GM19025 (cell line): ENCODE measurements around the gene FBXW7.

Source experiments
- ATAC-seq: cut with Tn5 transposase; IDR thresholded peaks from one replicate; pipeline ENCODE4 v1.9.1; 2021; ENCODE audit warnings: mild to moderate bottlenecking, low read depth, moderate library complexity; ENCODE audit not compliant: unreplicated experiment

FBXW7 gene

DNA sequence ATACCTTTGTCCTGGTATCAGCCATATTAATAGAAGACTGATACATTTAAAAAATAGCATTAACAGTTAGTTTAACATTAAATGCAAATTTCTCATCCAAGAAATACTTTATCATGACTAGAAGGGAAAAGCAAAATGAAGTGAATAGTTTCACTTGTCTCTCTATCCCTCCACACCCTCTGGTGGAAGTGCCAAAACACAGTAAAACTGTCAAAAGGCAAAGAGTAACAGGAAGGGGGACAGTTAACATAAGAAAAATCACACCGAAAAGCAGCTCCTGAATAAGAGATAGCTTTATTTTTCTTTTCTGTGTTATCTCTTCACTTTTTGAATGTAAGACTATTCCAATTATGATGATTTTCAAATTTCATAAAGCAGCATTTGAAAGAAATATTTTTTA, 187.2 kb downstream of the FBXW7 start:
- no peak for ATAC-seq

DNA sequence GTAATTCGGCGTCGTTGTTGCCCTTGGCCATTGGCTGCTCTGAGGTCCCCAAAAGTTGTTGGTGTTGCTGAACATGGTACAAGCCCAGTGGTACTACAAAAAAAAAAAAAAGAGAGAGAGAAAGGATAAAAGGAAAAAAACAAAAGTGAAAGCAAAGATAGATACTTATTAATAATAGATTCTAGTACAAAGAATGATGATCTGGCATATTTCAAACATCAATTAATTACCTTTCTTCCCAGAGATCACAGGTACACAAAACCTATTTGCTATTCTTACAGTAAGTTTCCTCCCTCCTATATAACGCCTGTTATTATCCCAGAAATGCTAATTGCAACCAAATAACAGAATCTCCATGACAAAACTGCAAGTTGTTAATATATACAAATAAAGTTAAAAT, 188.9 kb downstream of the FBXW7 start:
- no peak for ATAC-seq

GRCh38 chr4:152346526-152346925, 189.4 kb downstream of the FBXW7 start:
- no peak for ATAC-seq

DNA sequence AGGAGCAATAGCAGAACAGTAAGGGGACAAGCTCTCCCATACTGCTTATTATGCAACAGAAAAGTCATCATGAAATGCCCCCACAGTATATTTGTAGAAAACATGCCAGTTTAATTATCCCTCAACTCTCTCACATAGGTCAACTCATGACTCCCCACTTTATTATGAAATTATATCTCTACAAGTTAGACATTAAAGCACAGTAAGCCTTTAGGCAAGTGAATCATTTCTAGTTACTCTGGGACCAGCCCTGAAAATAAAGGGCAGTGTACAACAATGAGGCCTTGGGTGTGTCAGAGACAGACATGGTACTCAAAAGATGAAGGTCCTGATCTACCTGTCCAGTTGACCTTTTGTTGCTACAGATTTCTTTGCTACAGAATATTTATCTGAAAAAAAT, 191.9 kb downstream of the FBXW7 start:
- no peak for ATAC-seq

- ATAC-seq = no peak
Observed at GRCh38 chr4:152342293-152342692, 193.6 kb downstream of the FBXW7 start.

GRCh38 chr4:152340818-152341217, 195.1 kb downstream of the FBXW7 start:
- no peak for ATAC-seq

GRCh38 chr4:152339576-152339975, 196.3 kb downstream of the FBXW7 start:
- ATAC-seq = no peak

- no peak for ATAC-seq
Observed at GRCh38 chr4:152334931-152335330, 201.0 kb downstream of the FBXW7 start.

- no peak for ATAC-seq
Observed at GRCh38 chr4:152331042-152331441, 204.8 kb downstream of the FBXW7 start.

- no peak for ATAC-seq
Observed at GRCh38 chr4:152328582-152328981, 207.3 kb downstream of the FBXW7 start.

DNA sequence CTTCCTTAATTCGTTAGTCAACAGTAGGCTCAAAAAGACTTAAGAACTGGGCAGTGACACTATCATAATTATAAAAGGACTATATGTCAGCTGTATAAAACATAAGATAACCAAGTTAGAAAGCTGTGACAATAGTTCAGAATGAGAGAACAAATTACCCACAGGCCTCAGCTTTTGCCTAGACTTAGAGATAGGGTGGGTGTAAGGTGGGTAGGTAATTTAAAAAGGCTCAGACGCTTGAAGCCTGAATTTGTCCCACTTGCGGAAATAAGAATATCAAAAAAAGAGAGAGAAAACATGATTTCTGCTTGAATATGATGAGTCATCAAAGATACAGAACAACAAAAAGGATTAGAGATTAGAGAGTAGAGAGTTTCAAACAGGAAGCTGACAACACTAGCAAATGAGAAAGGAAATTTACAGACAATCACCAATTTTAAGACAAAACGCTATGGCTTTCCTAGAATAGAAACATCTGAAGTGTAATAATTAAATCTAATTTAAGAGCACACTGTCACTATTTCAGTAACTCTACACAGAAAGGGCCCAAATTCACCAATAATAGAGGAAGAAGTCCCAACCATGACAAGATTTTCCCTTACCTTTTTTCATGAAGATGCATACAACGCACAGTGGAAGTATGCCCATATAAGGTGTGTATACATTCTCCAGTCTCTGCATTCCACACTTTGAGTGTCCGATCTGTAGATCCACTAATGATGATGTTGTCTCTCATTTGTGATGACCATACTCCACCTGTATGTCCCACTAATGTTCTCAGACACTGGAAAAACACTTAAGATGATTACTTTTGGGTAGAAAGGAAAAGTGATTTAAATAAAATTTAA, 208.1 kb downstream of the FBXW7 start:
- no peak for ATAC-seq

- ATAC-seq = no peak
Observed at GRCh38 chr4:152325831-152326230, 210.1 kb downstream of the FBXW7 start.

GRCh38 chr4:152323221-152323620, 212.7 kb downstream of the FBXW7 start:
- ATAC-seq = no peak

DNA sequence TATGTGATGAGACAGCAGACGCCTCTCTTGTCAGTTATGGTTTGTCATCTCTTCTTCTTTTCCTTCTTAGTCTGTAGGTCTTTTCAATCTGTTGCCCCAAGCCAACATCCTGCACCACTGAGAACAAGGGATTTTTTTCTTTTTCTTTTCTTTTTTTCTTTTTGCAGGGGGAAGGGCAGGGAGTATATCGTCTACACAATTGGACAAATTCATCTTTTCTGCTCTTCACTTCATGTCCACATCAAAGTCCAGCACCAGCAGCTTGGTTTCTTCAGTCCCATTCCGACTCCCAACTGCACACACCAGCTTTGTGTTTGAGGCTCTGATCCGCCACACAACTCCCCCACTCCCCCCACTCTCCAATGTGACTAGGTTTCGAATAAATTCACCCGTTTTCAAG, 213.2 kb downstream of the FBXW7 start:
- no peak for ATAC-seq

- ATAC-seq = no peak
Observed at GRCh38 chr4:152321923-152322322, 214.0 kb downstream of the FBXW7 start.

GRCh38 chr4:152321398-152321797, 214.5 kb downstream of the FBXW7 start:
- ATAC-seq = no peak

GRCh38 chr4:152316969-152317368, 218.9 kb downstream of the FBXW7 start:
- no peak for ATAC-seq

DNA sequence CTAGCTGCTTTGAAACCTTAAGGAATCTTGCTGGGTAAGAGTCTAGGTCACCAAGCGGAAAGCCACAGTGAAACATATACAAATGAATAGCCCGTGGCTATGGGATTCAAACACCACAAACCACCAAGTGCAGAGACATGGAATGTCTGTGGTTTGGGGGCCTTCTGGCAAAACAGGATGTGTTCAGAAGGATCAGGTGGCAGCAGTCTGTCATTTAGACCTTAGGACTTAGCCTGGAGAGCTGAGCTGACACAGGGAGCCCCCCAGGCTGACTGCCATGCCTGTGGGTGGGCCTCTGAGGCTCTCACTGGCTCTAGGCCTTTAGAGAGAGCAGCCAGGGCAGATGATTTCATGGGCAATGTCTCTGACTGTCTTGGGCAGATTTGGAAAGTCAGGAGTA, 225.6 kb downstream of the FBXW7 start:
- no peak for ATAC-seq

- no peak for ATAC-seq
Observed at GRCh38 chr4:152309418-152309817, 226.5 kb downstream of the FBXW7 start.

- ATAC-seq = no peak
Observed at GRCh38 chr4:152308951-152309350, 226.9 kb downstream of the FBXW7 start.

DNA sequence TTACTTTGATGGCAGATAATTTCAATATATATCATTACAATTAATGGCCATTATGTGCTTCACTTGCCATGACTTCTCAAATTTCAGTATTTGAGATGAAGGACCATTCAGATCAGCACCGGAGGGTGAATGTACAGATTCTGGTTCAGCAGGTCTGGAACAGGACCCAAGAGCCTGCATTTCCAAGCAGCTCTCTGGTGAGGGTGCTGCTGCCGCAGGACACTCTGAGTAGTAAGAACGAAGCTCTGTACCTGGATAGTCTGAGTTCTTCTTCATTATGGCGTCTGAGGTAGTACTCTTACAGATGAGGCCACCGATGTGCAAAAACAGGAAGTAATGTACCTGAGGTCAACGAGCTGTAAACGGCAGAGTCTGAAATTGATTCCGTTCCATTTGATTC, 228.2 kb downstream of the FBXW7 start:
- ATAC-seq = no peak

GRCh38 chr4:152306541-152306940, 229.4 kb downstream of the FBXW7 start:
- ATAC-seq = no peak

DNA sequence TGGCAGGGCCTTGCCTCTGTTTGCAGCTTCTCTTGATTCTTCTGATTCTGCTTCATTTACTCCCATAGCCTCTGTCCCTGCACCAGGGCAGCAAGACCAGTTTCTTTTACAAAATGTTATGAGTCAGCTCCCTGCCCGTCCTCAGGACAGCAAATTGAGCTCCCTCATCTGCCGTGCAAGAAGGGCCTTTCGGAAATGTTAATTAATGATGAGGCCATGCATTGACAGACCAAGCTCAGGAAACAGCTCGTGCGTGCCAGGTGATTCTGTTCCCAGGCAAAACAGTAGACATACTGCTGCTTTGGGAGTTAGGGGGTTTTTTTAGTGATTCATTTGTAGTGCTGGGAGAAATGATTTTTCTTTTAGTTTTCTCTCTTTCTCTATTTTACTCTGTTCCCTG, 231.7 kb downstream of the FBXW7 start:
- ATAC-seq = peak; percentile 88
